K562 (cell line): ENCODE data around the gene BMP10. TPM values are rescaled to one million over a fixed set of nuclear protein-coding genes. Genes with fewer than 3 reads are reported as not detected.

ENCODE experiments used
- ARID3A ChIP-seq: IDR thresholded peaks from 2 replicates; pipeline ENCODE4 v1.6.1; 2012; ENCODE audit warnings: low read depth, low read length, improper control_type of control experiment, borderline replicate concordance
- CCNT2 ChIP-seq: IDR thresholded peaks from 2 replicates; pipeline ENCODE4 v1.6.1; 2011; ENCODE audit warnings: borderline replicate concordance, low read depth, mild to moderate bottlenecking, moderate library complexity, mixed read lengths, low read length; ENCODE audit not compliant: insufficient read length; ENCODE audit errors: extremely low read depth
- ETS1 ChIP-seq: conservative IDR thresholded peaks from 2 replicates; pipeline ENCODE4 v1.6.1; 2011; ENCODE audit warnings: low read depth, mild to moderate bottlenecking, low read length; ENCODE audit not compliant: control insufficient read depth
- ETV6 ChIP-seq, 3 experiments: fragments of 150-350 bp in 1 of 3; sonication (generic) in 1 of 3; formaldehyde crosslinking in 1 of 3; IDR thresholded peaks; 2 replicates each; pipeline versions ENCODE4 v1.6.1 to v1.8.0; 2014 to 2022; ENCODE audit warnings: borderline replicate concordance in 2 of 3, low read depth in 2 of 3, antibody characterized with exemption in 1 of 3, low read length in 1 of 3, mild to moderate bottlenecking in 1 of 3, missing genetic modification reagents in 1 of 3
- HDAC1 ChIP-seq, 2 experiments: fragments of 450-650 bp; IDR thresholded peaks; 2 replicates each; pipeline ENCODE4 v1.6.1; 2016 to 2017; ENCODE audit warnings: inconsistent platforms in 1 of 2, mild to moderate bottlenecking in 1 of 2, moderate library complexity in 1 of 2
- HMGN3 ChIP-seq: IDR thresholded peaks from 2 replicates; pipeline ENCODE4 v1.6.1; 2011; ENCODE audit warnings: borderline replicate concordance, low read depth, mild to moderate bottlenecking, mixed read lengths, low read length; ENCODE audit not compliant: insufficient read length; ENCODE audit errors: extremely low read depth
- LCOR ChIP-seq: sonication (generic); formaldehyde crosslinking; IDR thresholded peaks from 2 replicates; pipeline ENCODE4 v1.8.0; 2022; ENCODE audit warnings: mild to moderate bottlenecking, missing genetic modification reagents
- LEF1 ChIP-seq: fragments of 450-650 bp; IDR thresholded peaks from 2 replicates; pipeline ENCODE4 v1.6.1; 2016; ENCODE audit warnings: mild to moderate bottlenecking
- MLLT1 ChIP-seq, 2 experiments: fragments of 450-650 bp; IDR thresholded peaks; 2 replicates each; pipeline ENCODE4 v1.6.1; 2016
- PBX2 ChIP-seq, 2 experiments: IDR thresholded peaks in 1 of 2; conservative IDR thresholded peaks in 1 of 2; 2 replicates each; pipeline ENCODE4 v1.6.1; 2016; ENCODE audit warnings: low read depth in 2 of 2, mild to moderate bottlenecking in 1 of 2, missing compliant biosample characterization in 1 of 2, missing genetic modification characterization in 1 of 2, moderate library complexity in 1 of 2
- SMAD1 ChIP-seq: fragments of 150-350 bp; IDR thresholded peaks from 2 replicates; pipeline ENCODE4 v1.6.1; 2014; ENCODE audit warnings: low read length, low read depth; ENCODE audit not compliant: partially characterized antibody
- TOE1 ChIP-seq, 2 experiments: fragments of 450-650 bp in 1 of 2; sonication (generic) in 1 of 2; formaldehyde crosslinking in 1 of 2; IDR thresholded peaks; 2 replicates each; pipeline versions ENCODE4 v1.7.1 to v1.8.0; 2016 to 2022; ENCODE audit warnings: borderline replicate concordance in 2 of 2, mild to moderate bottlenecking in 2 of 2, antibody characterized with exemption in 1 of 2, inconsistent platforms in 1 of 2, low read depth in 1 of 2, missing genetic modification reagents in 1 of 2, moderate library complexity in 1 of 2
- ZFP36 ChIP-seq: fragments of 150-350 bp; IDR thresholded peaks from 2 replicates; pipeline ENCODE4 v1.6.1; 2018; ENCODE audit warnings: low read length, low read depth; ENCODE audit not compliant: partially characterized antibody
- ZNF395 ChIP-seq: fragments of 200-800 bp; sonication (Bioruptor generic); IDR thresholded peaks from 2 replicates; pipeline ENCODE4 v1.6.1; 2017; ENCODE audit warnings: missing genetic modification characterization, missing compliant biosample characterization
- polyA plus RNA-seq, 8 experiments: library from polyadenylated mRNA; depleted of rRNA in 4 of 8; stranded (reverse) in 5 of 8; unstranded in 3 of 8; fragments of >200 nt; fragmentation: Nextera tagmentation in 2 of 8; fragmentation: Illumina TruSeq in 1 of 8; extraction: Ambion mirVana in 2 of 8; extraction: Trizol in 1 of 8; gene quantifications; 2 replicates each; pipeline versions ENCODE4 v1.2.1 to v1.2.3, GENCODE V29; 2011 to 2014; ENCODE audit warnings: inconsistent platforms in 1 of 8, missing spikeins in 1 of 8
- total RNA-seq, 7 experiments: library from RNA; depleted of rRNA in 6 of 7; stranded (reverse); fragments of >200 nt in 6 of 7; fragmentation: Illumina TruSeq in 2 of 7; extraction: Trizol in 2 of 7; gene quantifications; 2 replicates each; pipeline versions ENCODE4 v1.2.1 to v1.2.3, GENCODE V29; 2011 to 2021; ENCODE audit warnings: low replicate concordance in 1 of 7

Gene BMP10
- total and polyA plus RNA-seq, 9 of the 15 experiments (the other 6 are each of a cell fraction or from before 2014, with no cell fraction given) = 0.11 to 0.91 (median 0.43) TPM

GRCh38 chr2:68828887-68829708, 42.1 kb downstream of the BMP10 start (continued):
- TF ChIP-seq SMAD1 (peak; percentile 83), ZNF395 (CRISPR knock-in tag) (peak; percentile 64), PBX2 (CRISPR knock-in tag; IDR thresholded peaks at IDR 0.05; ENCODE audit: low read depth) (no peak), PBX2 (tag; conservative IDR thresholded peaks at IDR 0.05; ENCODE audit: low read depth) (peak; percentile 72), LCOR (CRISPR knock-in tag) (peak; percentile 54; the same call in 1 of the 2 replicates), TOE1 (IDR thresholded peaks at IDR 0.05; ENCODE audit: borderline replicate concordance) (peak; percentile 97), TOE1 (CRISPR knock-in tag; IDR thresholded peaks at IDR 0.05; ENCODE audit: borderline replicate concordance, low read depth) (no peak), ARID3A (no peak), HMGN3 (no peak), ETS1 (0 out of 2 replicates have a peak, but pooled peaks have one; percentile 64), ZFP36 (peak; percentile 33), ETV6 (IDR thresholded peaks at IDR 0.05; ENCODE audit: borderline replicate concordance in 1 of 2, low read depth in 2 of 2, low read length in 1 of 2) (peak in 1 of 2 experiments; percentile 70; a peak in 1 of 4 replicates), ETV6 (CRISPR knock-in tag; IDR thresholded peaks at IDR 0.05; ENCODE audit: borderline replicate concordance) (no peak), LEF1 (peak; percentile 72; the same call in 1 of the 2 replicates), HDAC1 (IDR thresholded peaks at IDR 0.05) (peak in 1 of 2 experiments; percentile 33; a peak in 1 of 4 replicates), CCNT2 (peak; percentile 46), MLLT1 (IDR thresholded peaks at IDR 0.05) (peak in 1 of 2 experiments; percentile 60; a peak in 1 of 4 replicates)
